NCI-H1105 treated with DMSO at 0.1 percent for 48 hours (cell line): Measurements from ENCODE around the gene ESPNL.

Source experiments
- DNase-seq: peaks from one replicate; lab custom pipeline; 2025; lab: John Stamatoyannopoulos, UW

ESPNL gene

DNA sequence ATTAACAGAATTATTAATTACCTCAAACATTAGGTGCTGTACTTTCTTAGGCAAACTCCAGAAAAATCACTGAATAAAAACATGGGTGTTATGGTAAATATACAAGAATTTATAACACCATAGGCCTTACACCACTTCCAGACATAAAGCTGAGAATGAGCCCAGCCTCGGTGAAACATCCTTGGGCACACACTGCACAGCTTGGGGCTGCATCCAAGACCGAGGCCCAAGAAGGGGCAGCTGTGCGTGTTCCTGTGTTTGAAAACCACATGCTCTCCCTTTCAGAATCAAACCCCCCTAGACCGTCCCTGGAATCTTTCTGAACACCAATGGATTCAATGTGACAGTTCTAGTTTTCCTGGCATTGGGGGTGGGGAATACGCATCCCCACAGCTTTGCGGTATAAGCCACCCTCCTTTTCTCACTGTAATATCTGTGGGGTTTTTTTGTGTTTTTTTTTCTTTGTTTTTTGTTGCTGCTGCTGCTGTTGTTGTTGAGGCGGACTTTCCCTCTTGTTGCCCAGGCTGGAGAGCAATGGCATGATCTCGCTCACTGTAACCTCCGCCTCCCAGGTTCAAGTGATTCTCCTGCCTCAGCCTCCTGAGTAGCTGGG is 71.5 kb downstream of the ESPNL start:
- DNase-seq = no peak

DNA sequence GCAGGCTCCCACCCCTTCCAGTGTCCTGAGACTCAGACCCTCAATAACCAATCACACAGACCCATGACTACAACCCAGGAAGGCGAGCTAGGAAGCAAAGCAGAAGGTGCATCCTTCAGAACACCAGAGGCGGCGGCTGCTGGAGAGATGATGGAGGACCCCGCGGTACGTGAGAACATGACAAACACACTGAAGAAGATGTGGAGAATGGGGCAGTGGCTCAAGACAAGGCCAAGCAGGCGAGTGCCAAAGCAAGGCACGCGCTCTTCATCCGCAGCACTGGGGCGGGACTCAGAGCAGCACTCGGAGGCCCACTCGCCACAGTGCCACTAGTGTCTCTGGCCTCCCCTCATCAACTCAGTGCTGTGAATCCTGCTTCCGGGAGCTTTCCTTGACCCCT is 72.3 kb downstream of the ESPNL start:
- DNase-seq = no peak

DNA sequence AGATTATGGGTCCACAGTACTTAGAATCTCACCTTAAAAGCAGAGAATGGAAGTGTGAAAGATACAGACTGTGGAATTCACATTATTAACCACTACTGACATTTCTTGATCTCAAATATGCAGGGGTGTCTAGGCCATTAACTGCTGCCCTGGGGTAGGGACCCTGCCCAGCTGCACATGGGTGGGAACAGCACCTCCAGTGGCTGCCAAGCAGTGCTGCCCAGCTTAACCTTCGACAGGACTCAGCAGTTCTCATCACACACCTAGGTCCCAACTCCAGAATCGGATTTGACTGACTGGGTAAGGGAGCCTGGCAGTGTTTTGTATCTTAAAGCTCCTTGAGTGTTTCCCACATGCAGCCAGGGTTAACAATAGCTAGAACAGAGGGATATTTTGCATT is 73.6 kb downstream of the ESPNL start:
- no peak for DNase-seq

DNA sequence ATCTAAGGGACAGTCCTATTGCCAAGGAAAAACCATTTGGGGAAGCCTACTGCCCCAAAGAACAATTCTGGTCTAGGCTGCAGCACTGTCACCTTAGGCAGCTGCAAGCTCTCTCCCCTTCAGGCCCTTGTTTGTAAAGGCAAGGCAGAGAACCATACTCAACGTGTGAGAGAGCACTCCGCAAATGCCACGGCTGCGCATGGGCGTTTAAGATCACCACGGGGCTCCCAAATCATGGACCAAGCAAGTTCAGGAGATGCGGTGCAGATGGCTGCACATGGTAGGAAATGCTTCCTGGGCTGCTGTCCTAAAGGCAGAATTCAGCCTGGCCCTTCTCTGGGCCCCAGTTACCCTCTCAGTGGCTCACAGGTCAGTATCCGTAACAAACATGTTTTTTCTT is 74.2 kb downstream of the ESPNL start:
- DNase-seq = no peak

DNA sequence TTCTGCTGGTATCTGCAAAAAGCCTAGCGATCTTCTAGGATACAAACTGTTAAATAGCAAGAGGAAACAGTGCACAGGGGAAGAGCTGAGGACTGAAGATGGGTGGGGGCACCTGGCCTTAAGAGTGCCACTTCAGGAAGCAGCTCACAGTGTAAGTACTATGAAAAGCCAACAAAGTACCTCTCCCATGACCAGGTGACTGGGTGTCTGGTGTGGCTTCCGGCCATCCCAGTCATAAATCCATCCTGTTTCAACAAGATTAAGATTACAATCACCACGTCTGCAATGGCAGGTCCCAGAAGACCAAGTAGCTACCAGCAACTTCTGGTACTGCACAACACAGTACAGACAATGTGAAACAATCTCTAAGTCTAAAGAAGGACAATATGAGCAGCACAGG is 74.6 kb downstream of the ESPNL start:
- no peak for DNase-seq

DNA sequence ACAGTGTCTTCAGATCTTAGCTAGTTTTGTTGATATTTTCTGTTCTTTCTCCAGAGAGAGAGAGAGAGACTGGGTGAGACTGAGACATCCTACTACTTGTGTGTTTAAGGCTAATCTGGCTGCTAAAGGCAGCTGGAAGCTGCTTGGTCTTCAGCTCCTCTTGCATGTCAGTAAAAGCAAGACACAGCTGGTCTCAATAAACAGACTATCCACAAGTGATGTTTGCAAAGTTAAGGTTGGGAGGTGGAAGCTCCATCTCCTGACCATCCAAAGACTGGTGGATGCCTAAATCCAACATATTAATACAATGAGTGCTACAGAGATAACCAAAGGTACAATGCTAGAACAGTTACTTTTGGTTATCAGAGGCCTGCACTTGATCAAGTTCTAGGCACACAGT is 76.5 kb downstream of the ESPNL start:
- no peak for DNase-seq

DNA sequence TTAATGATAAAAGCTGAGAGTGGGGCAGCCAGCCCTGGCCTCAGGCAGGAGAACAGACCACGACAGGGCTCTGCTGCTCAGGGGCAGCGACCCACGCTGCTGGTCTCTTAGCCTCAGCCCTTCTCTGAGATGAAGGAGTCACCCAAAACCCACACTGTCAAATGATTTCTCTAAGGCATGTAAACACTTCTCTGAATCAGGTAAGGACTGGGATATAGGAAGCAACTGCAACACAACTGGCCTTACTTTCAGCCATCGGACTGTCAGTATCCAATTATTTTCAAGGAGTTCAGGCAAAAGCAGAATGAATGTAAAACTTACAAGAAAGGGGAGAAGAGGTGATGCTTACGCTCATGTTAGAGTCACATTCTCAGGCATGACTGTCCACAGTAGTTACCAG is 80.4 kb downstream of the ESPNL start:
- DNase-seq = no peak

DNA sequence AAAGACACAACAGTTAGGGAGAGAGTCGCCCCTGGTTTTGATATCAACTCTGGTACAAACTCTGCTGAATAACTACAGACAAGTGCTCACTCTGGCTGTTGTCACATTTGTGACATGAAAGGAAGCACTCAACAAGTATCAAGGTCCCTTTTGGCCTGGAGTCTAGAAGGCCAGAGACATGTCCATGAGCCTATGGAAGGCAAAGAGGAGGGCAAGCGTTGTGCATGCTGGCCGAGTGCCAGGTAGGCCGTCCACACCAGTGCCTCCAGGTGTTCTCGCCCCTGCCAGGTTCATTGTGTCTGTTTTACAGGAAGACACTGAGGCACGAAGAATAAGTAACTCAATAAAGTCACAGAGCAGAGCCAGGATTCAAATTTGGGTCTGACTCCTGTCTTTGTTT is 82.2 kb downstream of the ESPNL start:
- DNase-seq = peak; percentile 22
